Activated T-cell treated with anti-CD3 and anti-CD28 coated beads for 1 hour (primary cell): ENCODE measurements around the gene POLR2F.
"Not testable (repeated sequence)": the region's sequence is repeated elsewhere in the genome, so short reads cannot be mapped to it uniquely, and the experiment has no call there.

ENCODE experiments used
- DNase-seq: peaks from one replicate; pipeline ENCODE4 v3.0.0-alpha.2; 2020; ENCODE audit warnings: low read depth

The POLR2F gene

DNA sequence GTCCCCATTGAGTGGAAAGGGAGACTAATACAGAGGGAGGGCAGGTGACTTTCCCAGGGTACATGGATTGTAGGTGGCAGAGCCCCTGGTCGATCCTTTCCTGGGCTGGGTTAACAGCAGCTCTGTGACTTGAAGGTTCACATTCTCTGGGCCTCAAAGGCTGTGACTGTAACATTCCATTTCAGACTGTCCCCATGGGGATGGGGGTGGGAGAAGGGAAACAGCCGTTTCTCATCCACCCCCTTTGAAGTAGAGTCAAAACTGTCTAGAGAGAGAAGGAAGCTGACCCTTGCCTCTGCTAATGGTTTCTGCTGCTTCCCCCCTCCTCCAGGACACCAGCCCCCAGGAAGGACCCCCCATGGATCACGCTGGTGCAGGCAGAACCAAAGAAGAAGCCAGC is 28.2 kb upstream of the POLR2F start:
- no peak for DNase-seq

DNA sequence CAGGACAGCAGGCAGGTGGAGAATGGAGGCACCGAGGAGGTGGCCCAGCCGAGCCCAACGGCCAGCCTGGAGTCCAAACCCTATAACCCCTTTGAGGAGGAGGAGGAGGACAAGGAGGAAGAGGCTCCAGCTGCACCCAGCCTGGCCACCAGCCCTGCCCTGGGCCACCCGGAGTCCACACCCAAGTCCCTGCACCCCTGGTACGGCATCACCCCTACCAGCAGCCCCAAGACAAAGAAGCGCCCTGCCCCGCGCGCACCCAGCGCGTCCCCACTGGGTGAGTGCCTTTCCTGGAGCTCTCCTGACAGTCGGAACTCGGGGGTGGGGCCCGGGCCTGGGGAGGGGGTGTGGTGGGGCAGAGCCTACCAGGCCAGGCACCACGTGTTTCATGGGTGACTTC is 27.7 kb upstream of the POLR2F start:
- DNase-seq, result no peak

DNA sequence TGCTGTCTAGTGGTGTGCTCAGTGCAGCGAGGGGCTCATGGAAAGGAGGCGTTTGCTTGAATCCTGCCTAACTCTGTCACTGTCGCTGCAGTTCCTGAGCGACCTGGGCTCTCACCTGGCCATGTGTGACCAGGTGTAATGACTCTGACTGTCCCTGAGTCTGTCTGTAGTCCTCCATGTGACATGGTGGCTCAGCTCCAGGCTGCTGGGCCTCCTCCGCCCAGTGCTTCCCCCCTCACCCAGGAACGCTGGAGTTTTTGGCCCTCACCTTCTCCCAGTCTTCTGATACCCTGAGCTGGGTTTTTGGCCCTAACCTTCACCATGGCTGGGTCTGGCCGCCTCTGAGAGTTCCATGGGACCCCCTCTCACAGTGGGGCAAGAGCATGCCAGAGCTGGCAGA is 27.1 kb upstream of the POLR2F start:
- no peak for DNase-seq

DNA sequence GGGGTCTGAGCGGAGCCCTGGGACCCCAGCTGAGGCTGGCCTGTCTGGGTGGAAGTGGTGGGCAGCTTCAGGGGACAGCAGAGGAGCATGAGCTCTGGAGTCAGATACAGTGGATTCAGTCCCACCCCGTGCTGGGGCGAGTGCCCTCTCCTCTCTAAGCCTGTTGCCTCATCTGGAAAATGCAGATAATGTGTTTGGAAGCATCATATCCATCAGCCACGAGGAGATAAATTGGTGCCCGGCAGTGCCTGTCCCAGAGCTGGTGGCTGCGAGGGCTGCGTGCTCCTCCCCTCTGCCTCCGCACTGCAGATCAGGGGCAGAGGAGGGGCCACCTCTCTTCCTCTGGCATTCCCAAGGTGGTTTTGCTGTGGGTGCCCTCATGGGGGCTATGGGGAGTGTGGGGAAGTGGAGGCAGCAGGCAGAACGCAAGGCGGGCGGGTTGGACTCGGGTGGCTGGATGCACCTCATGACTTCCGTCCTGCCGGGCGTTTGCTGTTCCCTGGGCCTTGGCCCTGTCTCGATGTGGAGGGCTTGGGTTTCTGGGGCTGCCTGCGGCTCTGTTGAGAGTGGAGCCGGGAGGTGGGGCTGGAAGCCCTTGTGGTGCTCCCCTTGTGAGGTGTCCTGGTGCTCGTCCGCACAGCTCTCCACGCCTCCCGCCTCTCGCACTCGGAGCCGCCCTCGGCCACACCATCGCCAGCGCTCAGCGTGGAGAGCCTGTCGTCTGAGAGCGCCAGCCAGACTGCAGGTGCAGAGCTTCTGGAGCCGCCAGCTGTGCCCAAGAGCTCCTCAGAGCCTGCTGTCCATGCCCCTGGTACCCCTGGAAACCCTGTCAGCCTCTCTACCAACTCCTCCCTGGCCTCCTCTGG is 26.5 kb upstream of the POLR2F start:
- no peak for DNase-seq

DNA sequence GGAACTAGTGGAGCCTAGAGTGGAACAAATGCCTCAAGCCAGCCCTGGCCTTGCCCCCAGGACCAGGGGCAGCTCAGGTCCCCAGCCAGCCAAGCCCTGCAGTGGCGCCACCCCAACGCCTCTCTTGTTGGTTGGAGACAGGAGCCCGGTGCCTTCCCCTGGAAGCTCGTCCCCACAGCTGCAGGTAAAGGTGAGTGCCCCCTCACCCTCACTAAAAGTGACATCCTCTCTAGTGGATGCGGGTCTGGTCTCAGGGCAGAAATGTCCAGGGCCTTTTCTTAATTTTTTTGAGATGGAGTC is 25.9 kb upstream of the POLR2F start:
- DNase-seq, result no peak

DNA sequence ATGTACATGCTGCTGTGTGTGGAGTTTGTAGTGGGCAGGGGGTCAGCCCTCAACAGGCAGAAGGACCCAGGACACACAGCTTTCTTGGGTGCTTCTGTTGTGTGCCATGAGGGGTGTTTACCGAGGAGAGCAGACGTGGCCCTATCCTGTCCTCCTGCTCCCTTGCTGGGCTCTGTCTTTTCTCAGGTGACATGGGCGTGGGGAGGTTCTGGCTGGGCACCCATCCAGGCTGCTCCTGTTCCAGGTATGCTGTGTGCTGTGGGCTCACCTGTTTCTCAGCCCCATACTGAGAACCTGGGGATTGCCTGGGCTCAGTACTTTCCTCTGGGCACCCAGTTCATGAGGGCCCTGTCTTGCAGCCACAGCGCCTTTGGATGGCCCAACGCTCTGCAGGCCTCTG is 24.1 kb upstream of the POLR2F start:
- no peak for DNase-seq

DNA sequence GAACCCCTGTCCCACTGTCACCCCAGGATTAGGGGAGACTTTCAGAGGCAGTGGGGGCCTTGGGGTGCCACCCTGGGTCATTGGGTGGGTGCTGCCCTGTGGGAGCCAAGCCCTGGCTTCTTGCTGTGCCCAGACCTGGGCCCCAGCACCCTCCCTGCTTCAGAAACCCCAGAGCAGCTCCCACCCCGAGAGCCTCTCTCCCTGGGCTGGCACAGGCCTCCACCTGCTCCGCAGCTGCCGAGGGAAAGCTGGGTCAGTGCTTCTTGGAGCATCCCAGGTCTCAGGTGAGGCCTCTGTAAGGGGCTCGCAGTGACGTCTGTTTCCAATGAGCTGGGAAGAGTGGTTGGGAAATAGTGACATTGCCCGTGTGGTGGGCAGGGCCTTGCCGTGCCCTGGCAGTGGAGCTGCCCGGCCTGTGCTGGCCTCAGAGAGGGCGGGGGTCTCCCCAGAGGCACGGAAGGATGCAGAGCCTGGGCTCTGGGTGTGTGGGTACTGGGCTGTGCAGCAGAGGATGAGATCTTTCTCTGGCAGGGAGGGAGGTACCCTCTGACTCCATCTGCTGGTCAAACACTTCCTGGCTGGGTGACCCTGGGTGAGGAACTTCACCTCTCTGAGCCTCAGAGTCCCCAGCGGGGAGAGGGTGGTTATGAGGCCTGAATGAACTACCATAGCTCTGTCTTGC is 23.1 kb upstream of the POLR2F start:
- DNase-seq, result no peak

DNA sequence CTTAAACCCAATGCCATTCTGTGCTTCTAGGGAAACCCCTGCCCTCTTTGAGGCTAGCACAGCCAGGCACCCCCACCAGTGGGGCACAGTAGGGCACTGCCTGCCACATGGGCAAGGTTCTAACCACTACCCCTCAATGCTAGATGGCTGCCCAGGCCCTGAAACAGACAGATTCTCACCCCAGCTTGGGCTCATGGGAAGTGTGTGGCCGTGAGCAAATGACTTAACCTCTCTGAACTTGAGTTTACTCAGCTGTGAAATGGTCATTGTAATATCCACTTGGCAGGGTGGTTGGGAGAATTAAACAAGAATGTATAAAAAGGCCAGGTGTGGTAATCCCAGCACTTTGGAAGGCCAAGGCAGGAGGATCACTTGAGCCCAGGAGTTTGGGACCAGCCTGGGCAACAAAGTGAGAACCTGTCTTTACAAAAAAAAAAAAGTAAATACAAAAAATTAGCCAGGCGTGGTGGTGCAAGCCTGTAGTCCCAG is 22.5 kb upstream of the POLR2F start:
- no peak for DNase-seq

DNA sequence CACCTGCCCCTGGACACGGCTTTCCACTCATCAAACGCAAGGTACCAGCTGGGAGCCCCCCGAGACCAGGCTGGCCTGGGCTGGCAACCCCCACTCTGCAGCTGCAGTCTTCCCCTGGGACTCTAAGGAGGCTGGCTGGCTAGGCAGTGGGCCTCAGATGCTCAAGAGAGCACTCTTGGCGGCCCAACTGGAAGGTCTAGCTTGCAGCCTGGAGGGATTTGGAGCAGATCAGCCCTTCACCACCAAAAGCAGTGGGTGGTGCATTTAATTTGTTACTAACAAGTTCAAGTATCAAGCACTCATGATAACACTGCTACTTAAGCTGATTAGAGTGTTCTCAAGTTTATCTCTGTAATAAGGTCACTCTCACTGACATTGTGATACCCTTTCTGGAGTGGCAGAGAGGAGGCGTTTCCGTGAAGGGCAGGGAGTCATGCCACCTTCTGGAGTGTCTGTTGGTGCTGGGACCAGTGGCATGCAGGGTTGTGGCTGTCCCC is 21.6 kb upstream of the POLR2F start:
- no peak for DNase-seq

DNA sequence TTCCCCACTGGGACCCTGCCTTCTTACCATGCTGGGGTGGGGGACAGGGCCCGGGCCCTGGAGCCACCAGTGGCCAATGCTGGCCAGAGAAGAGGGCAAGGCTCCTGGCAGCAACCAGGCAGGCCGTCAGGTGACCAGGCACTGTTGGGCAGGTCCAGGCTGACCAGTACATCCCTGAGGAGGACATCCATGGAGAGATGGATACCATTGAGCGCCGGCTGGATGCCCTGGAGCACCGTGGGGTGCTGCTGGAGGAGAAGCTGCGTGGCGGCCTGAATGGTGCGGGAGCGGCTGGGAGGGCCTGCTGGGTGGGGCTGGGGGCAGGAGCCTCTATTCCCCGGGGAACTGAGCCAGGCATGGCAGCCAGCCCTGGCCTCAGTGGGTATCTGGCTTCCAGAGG is 21.1 kb upstream of the POLR2F start:
- DNase-seq, result no peak

DNA sequence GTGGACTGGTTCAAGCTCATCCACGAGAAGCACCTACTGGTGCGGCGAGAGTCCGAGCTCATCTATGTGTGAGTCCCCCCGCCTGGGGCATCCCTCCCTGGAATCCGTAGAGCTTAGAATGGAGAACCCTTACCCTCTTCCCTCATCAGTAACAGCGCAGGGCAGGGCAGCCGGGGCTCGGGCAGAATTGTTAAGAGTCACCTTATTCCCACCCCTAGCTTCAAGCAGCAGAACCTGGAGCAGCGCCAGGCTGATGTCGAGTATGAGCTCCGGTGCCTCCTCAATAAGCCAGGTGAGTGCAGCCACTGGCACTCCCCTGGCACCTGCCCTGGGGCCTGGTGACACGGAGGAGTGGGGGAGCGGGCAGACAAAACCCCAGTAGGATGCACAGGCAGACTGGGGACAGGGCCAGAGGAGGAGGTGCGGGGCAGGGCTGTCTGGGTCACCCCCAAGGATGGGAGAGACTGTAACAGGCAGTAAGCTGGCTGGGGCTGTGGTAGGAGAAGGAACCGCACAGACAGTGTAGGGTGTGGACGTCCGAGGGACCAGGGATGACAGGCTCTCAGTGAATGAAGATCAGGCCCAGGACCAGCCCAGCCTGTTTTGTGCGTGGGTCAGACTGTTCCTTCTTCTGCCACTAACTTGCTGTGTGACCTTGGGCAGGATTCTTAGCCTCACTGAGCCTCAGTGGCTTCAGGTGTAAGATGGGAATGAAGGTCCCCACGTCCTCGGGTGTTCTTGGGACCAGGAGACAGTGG is 20.5 kb upstream of the POLR2F start:
- DNase-seq, result no peak

DNA sequence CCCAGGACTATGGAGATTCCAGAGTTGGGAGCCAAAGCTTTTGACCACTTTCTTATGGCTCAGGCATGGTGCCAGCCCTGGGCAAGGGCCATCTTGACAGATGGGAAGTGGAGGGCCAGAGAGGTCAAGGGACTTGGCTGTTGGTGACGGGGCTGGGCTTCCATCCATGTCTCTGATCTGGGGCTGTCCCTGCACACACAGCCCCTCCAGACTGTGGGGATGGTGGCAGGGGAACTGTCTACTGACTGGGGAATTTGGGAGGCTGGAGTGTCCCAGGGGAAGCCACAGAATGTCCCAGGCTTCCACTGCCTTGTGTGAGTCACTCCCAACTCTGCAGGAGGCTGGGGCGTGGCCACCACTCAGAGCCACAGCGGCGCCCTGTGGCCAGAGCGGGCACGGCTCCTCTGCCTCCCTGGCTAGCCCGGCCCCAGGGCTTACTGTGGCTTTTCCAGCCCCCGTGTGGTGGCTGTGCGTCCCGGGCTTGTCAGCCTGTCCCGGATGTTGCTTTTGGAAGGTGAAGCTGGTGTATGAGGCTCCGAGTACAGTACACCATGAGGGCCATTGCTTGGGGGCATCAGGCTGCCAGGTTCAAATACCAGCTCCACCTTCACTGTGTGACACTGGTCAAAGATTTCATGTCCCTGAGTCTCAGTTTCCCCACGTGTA is 19.7 kb upstream of the POLR2F start:
- peak; percentile 77 for DNase-seq

DNA sequence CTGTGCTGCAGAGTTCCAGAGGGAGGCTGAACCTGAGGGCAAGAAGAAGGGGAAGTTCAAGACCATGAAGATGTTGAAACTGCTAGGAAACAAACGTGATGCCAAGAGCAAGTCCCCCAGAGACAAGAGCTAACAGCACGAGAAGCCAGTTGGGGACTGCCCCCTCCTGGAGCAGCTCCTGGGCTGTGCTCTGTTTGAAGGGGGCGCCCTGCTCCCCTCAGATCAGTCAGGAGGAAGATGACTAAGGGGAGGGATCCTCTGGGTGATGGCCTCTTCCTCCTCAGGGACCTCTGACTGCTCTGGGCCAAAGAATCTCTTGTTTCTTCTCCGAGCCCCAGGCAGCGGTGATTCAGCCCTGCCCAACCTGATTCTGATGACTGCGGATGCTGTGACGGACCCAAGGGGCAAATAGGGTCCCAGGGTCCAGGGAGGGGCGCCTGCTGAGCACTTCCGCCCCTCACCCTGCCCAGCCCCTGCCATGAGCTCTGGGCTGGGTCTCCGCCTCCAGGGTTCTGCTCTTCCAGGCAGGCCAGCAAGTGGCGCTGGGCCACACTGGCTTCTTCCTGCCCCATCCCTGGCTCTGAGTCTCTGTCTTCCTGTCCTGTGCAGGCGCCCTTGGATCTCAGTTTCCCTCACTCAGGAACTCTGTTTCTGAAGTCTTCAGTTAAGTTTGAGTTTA is 12.7 kb upstream of the POLR2F start:
- no peak for DNase-seq

DNA sequence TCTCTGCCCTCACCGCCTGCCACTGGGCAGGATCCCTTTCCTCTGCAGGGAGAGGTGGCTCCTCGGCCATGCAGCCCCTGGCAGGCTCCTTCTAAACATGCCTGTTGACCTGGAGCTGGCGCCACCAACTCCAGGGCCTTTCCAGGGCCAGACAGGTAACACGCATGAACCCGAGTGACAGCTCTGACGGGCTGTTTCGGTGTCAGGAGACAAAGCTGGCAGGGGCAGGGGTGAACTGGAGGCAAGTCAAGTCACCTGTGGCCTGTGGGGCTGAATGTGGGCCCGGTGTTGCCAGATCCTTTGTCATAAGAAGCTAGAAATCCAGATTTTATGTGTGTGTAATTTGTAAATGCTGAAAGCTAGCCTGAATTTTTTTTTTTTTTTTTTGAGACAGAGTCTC is 11.4 kb upstream of the POLR2F start:
- DNase-seq, result no peak

DNA sequence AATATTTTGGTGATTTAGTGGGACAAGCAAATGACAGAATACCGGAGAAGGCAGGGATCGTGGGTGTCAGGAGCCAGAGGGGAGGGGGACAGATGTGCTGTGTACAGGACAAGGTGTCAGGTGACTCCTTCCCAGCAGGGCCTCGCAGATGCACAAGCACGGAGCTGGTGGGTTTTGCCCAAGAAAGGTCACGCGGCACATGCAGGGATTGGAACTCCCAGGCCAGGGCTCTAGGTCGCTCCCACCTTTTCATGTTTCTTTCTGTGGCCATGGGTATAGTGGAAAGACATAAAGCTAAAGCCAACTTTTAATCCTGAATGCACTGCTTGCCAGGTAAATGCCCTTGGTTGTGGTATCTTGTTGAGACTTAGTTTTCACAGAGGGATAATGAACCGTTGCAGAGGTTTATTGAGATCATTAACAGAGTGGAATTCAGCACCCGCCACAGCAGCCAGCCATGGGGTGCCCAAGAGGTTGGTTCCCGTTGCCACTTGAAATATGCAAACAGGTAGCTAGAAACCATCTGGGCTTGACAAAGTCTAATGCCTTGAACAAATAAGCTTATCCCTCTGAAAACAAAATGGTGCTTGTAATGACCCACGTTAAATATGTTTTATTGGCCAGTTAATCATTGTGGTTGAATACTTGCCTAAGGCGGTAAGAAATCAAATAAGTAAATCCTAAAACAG is 10.2 kb upstream of the POLR2F start:
- no peak for DNase-seq

DNA sequence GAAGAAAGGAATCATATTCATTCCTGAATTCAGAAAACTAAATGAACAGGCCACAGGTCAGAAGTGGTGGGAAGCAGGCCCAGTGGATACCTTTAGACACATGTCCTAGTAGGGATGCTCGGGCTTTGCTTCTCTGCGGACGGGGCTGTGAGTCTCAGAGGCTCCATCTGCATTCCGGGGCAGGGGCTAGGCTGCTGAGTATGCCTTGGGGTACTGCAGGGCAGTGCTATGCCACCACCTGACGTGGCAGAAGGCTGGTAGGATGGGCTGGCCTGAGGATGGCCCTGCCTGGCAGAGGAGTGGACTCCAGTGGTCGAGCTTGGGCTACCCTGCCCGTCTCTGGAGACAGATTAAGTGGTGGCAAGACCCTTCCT is 9.7 kb upstream of the POLR2F start:
- DNase-seq, result no peak

DNA sequence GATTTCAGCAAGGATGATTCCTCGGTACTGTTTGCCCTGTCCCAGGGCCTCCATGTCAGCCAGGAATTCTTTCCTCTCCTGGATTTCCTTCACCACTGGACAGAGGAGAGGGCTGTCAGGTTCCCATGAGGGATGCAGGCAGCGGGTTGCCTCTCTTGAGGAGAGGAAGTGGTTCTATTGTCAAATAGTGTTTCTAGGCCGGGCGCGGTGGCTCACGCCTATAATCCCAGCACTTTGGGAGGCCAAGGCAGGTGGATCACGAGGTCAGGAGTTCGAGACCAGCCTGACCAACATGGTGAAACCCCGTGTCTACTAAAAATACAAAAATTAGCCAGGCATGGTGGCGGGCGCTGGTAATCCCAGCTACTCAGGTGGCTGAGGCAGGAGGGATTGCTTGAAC is 9.1 kb upstream of the POLR2F start:
- DNase-seq, result not testable (repeated sequence)

DNA sequence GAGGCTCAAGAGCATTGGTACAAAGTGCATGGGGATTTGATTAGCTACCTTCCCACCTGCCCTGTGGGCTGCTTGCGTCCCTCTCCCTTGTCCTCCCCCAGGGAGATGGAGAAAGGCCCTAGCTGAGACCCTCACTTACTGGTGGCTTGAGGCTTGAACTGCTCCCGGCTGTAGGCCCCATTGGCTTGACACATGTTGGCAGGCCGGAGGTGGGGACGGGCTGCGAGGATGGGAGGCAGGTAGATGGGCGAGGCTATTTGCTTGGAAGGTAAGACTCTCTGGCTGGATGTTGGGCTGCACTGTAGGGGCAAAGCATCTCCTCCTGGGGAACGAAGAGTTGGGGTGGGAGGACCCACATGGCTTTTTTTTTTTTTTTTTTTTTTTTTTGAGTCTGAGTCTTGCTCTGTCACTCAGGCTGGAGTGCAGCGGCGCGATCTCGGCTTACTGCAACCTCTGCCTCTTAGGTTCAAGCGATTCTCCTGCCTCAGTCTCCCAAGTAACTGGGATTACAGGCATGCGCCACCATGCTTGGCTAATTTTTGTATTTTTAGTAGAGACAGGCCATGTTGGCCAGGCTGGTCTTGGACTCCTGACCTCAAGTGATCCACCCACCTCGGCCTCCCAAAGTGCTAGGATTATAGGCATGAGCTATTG is 6.2 kb upstream of the POLR2F start:
- not testable (repeated sequence) for DNase-seq

DNA sequence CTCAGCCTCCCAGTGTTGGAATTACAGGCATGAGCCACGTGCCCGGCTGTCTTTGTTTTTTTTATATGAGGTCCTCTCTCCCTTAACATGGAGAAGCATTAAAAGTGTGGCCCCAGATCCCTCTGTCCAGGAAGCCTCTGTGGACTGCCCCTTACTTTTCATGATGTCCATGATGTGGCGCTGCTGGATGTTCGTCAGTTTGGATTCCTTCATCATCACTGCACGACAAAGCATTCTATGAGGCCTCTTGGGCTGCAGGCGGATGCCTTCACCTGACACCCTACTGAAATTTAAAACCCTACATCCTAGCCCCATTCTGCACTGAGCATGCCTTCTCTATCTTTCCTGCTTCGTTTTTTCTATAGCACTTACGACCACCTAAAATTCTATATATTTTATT is 2.2 kb upstream of the POLR2F start:
- no peak for DNase-seq

DNA sequence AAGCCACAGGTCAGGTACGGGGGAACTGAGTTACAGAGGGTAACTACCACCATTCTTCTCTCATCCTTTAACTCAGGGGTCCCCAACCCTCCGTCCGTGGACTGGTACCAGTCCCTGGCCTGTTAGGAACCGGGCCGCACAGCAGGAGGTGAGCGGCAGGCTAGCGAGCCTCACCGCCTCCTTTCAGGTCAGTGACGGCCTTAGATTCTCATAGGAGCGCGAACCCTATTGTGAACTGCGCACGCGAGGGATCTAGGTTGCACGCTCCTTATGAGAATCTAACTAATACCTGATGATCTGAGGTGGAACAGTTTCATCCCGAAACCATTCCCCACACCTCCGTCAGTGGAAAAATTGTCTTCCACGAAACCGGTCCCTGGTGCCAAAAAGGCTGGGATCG is 870 bp upstream of the POLR2F start:
- not testable (repeated sequence) for DNase-seq

DNA sequence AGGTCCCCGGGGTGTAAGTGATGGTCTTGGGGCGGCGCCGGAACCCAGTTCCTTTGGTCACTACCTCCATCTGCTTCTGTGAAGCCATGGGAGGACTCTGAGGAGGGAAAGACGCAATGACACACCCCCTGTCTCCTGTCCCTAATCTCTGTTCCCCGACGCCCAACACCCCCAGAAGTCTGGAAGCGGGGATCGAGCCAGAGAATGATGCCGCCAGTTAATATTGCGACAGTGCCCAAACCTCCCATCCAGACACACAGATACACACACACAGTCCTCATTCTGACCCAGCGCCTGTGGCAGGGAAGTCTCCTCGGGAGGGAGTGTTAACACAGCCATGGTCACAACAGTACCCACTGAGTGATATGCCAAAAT is 450 bp upstream of the POLR2F start:
- DNase-seq, result no peak
